Measurements from ENCODE around the gene NUFIP1.

DNA sequence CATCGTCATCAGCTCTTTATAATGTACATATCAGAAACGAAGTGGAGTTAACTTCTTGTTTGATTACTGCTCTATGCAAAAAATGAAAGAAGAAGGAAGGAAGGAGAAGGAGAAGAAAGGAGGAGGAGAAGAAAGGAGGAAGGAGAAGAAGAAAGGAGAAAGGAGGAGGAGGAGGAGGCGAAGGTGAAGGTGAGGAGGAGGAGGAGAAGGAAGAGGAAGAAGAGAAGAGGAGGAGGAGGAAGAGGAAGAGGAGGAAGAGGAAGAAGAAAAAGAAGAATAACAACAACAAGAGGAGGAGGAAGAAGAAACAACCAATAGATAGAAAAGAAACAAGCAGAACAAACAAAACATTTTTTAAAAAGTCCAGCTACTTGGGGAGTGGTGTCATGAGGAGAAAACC lies 13.1 kb downstream of the NUFIP1 start:
- no peak for TF ChIP-seq EZH2 (IDR thresholded peaks at IDR 0.05)
- no peak for TF ChIP-seq POLR2AphosphoS5 (IDR thresholded peaks at IDR 0.05; ENCODE audit: borderline replicate concordance, low read depth, low read length)
- TF ChIP-seq FOXP2 (optimal IDR thresholded peaks at IDR 0.05; ENCODE audit: control extremely low read depth, extremely low read length, insufficient read depth), result no peak

All from SK-N-MC (cell line).